Body of pancreas (tissue), 4 donors: Measurements from ENCODE around the gene ITPRIPL1.

Experiments used
- CTCF ChIP-seq, 7 experiments: fragments of 450-650 bp in 4 of 7; fragments of 200-600 bp in 3 of 7; sonication (generic) in 3 of 7; IDR thresholded peaks; one replicate each; pipeline ENCODE4 v1.5.1; 2016 to 2019; ENCODE audit warnings: antibody characterized with exemption in 7 of 7
- POLR2A ChIP-seq, 3 donors: fragments of 450-650 bp; IDR thresholded peaks; one replicate each; pipeline ENCODE4 v1.6.1; 2016; ENCODE audit warnings: antibody characterized with exemption in 3 of 3, mild to moderate bottlenecking in 2 of 3

DNA sequence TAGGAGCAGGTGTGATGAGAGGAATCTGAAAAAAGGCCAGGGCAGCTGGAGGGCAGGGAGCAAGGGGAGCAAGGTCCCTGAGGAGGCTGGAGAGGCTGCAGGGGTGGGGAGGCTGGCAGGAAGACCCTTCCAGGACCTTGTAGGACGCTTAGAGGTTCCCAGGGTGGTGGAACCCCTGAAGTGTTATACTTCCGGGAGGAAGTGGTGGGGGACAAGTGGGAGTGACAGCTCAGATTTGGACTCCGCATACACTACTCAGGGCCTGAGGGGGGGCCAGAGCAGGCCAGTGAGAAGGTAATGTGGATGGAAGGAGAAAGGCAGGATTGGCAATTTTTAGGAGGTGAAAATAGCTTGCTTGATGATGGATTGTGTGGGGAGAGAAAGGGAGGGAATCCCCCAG lies 8.6 kb downstream of the ITPRIPL1 start:
- TF ChIP-seq POLR2A (IDR thresholded peaks at IDR 0.05), result no peak
- no peak for TF ChIP-seq CTCF (IDR thresholded peaks at IDR 0.05)
